Activated CD4-positive, alpha-beta T cell treated with anti-CD3 and anti-CD28 coated beads, Interleukin-2, amount 10 ng/mL, durations not matched to agents 7 days and 5 days (primary cell): ENCODE measurements around the gene PPIG. TPM values are rescaled to one million over a fixed set of nuclear protein-coding genes. Genes with fewer than 3 reads are reported as not detected.
A peak's percentile ranks its signal among the peaks of the same experiment; 100 is the strongest.
"Not testable (repeated sequence)": the region's sequence is repeated elsewhere in the genome, so short reads cannot be mapped to it uniquely, and the experiment has no call there.

ENCODE experiments used
- CTCF ChIA-PET: fragments of 350-600 bp; sonication (Branson Sonifier 250); formaldehyde crosslinking; loops from one replicate; lab custom pipeline; 2021; ENCODE audit warnings: antibody characterized with exemption; lab: Charles Lee
- POLR2A ChIA-PET: fragments of 350-600 bp; sonication (Branson Sonifier 250); formaldehyde crosslinking; loops from one replicate; lab custom pipeline; 2021; ENCODE audit warnings: antibody characterized with exemption; lab: Charles Lee
- DNase-seq: peaks from one replicate; pipeline ENCODE4 v3.0.0-alpha.2; 2020
- H3K27ac Mint-ChIP-seq: one replicate; pipeline ENCODE4 v1.8.0; 2021; ENCODE audit warnings: mild to moderate bottlenecking, moderate library complexity, mixed read lengths
- H3K27me3 Mint-ChIP-seq: one replicate; pipeline ENCODE4 v1.8.0; 2021; ENCODE audit warnings: mixed read lengths
- H3K36me3 Mint-ChIP-seq: one replicate; pipeline ENCODE4 v1.8.0; 2021; ENCODE audit warnings: low read depth, mixed read lengths
- H3K4me1 Mint-ChIP-seq: one replicate; pipeline ENCODE4 v1.8.0; 2021; ENCODE audit warnings: mixed read lengths
- H3K4me3 Mint-ChIP-seq: one replicate; pipeline ENCODE4 v1.8.0; 2021; ENCODE audit warnings: mild to moderate bottlenecking, moderate library complexity, mixed read lengths
- H3K9me3 Mint-ChIP-seq: one replicate; pipeline ENCODE4 v1.8.0; 2021; ENCODE audit warnings: mixed read lengths
- total RNA-seq, 2 experiments: library from RNA; stranded (reverse); gene quantifications; one replicate each; pipeline ENCODE4 v1.2.3, GENCODE V29; 2021

Gene PPIG
- total RNA-seq, 2 experiments from 2014 or later = 53.4 to 61.7 TPM

GRCh38 chr2:169672406-169672805 lies 88.3 kb downstream of the PPIG start:
- Mint-ChIP-seq H3K4me3 (no peak overlapping the region), H3K27ac (no peak overlapping the region), H3K36me3 (no peaks in the 10 kb centered on the region), H3K4me1 (no peaks in the 10 kb centered on the region), H3K9me3 (no peaks in the 10 kb centered on the region), H3K27me3 (peaks cover 7% of the 10 kb centered on the region)
- ChIA-PET CTCF (interaction anchor here (0.6 kb wide), 1 partner anchor 1449 kb away, joined by 3 read pairs; no protein-coding TSS in a partner anchor), POLR2A (no interaction called here)
- no peak for DNase-seq

DNA sequence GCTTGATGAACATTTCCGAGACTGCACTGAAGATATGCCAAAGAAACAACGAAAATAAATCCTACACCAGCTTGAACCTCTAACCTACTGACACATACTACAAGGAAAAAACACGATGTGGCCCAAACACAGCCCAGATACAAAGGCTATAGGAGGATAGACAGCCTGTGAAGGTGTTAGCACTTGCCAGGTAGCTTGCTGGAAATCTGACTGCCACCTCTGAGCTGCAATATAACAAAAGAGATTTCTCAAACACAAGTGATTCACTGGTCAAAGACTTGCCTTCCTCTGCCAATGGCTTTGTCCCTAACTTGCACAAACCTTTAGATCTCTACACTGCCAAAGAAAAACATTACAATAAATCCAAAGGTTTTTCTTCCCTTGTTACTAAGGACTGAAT lies 89.0 kb downstream of the PPIG start:
- Mint-ChIP-seq H3K4me1 (no peaks in the 10 kb centered on the region), H3K27ac (no peak overlapping the region), H3K36me3 (no peaks in the 10 kb centered on the region), H3K9me3 (no peaks in the 10 kb centered on the region), H3K4me3 (no peak overlapping the region), H3K27me3 (peaks cover 10% of the 10 kb centered on the region)
- DNase-seq = no peak
- ChIA-PET CTCF (no interaction called here), POLR2A (no interaction called here)

DNA sequence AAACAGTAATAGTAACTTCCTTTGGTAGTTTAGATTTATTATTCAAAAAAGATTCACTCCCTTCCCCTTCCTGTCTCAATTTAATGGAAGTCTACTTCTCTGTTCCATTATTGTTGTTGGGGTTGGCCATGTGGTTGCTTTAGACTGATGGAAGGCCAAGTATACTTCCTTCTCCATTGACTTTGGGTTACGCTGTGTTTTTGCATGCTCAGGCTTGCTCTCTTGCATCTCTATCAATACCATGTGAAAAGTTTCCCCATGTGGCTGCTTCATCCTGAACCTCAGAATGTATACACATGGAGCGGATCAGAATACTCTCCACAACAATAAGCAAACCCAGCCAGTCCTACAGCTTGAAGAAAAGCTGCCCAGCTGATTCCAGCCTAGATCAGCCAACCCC lies 89.8 kb downstream of the PPIG start:
- H3K4me3 Mint-ChIP-seq = no peak overlapping the region
- peaks cover 10% of the 10 kb centered on the region for H3K27me3 Mint-ChIP-seq
- H3K27ac Mint-ChIP-seq = no peak overlapping the region
- ChIA-PET POLR2A (no interaction called here), CTCF (no interaction called here)
- H3K9me3 Mint-ChIP-seq = no peaks in the 10 kb centered on the region
- no peaks in the 10 kb centered on the region for H3K4me1 Mint-ChIP-seq
- H3K36me3 Mint-ChIP-seq = no peaks in the 10 kb centered on the region
- DNase-seq = no peak

GRCh38 chr2:169676357-169676756 lies 92.2 kb downstream of the PPIG start:
- Mint-ChIP-seq H3K9me3 (peaks cover 2% of the 10 kb centered on the region), H3K4me1 (no peaks in the 10 kb centered on the region), H3K27ac (no peak overlapping the region), H3K36me3 (no peaks in the 10 kb centered on the region), H3K27me3 (peaks cover 10% of the 10 kb centered on the region), H3K4me3 (no peak overlapping the region)
- POLR2A ChIA-PET = no interaction called here
- DNase-seq = no peak
- CTCF ChIA-PET = no interaction called here

- DNase-seq = no peak
- Mint-ChIP-seq H3K36me3 (no peaks in the 10 kb centered on the region), H3K27me3 (peaks cover 10% of the 10 kb centered on the region), H3K4me3 (no peak overlapping the region), H3K27ac (no peak overlapping the region), H3K9me3 (peaks cover 2% of the 10 kb centered on the region), H3K4me1 (no peaks in the 10 kb centered on the region)
- ChIA-PET POLR2A (no interaction called here), CTCF (no interaction called here)
Measured at GRCh38 chr2:169676850-169677249, 92.7 kb downstream of the PPIG start.

GRCh38 chr2:169683054-169683424 lies 98.9 kb downstream of the PPIG start:
- Mint-ChIP-seq H3K4me1 (peaks cover 16% of the 10 kb centered on the region), H3K27ac (no peak overlapping the region), H3K27me3 (no peaks in the 10 kb centered on the region), H3K9me3 (peaks cover 4% of the 10 kb centered on the region), H3K36me3 (no peaks in the 10 kb centered on the region), H3K4me3 (no peak overlapping the region)
- peak; percentile 35 for DNase-seq
- CTCF ChIA-PET = interaction anchor here (1.1 to 2.2 kb wide), 5 partner anchors 11 to 65 kb away, joined by 3 to 5 read pairs (median 4); partner anchors contain the start of genes CFAP210 and PHOSPHO2
- POLR2A ChIA-PET = no interaction called here

DNA sequence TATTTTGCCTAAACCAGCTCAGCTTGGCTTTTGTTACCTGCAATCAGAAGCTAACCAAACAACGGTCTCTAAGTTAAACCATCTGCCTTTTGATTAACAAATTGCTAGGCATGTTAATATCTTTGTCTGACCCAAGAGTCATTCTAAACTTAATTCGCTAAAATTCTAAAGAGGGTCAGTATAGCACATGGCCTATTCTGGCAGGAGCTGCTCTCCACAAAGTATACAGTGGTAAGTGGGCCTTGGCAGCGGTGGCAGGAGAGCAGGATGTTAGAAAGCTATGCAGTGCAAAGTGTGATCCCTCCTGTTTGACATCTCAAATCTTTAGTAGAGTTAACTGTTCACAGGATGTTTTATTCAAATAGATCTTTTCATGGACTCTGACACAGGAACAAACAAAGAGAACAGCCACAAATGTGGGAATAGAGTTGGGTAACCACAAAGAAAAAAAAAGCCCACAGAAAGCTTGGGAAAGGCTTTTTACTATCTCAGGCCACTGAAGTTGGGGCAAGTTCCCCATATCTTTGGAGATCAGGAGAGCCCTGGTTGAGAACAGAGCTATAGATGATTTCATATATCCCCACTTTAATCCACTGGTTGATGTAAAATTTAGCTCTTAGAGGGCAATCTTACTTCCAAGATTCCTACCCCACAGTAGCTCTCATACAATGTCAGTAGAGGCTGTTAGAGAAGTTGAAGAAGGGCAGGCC lies 99.4 kb downstream of the PPIG start:
- Mint-ChIP-seq H3K9me3 (peaks cover 8% of the 10 kb centered on the region), H3K4me3 (no peak overlapping the region), H3K4me1 (peaks cover 16% of the 10 kb centered on the region), H3K27me3 (peaks cover 3% of the 10 kb centered on the region), H3K36me3 (peaks cover 4% of the 10 kb centered on the region), H3K27ac (no peak overlapping the region)
- ChIA-PET POLR2A (no interaction called here), CTCF (interaction anchor here (0.6 to 2.2 kb wide), 6 partner anchors 11 to 66 kb away, joined by 3 to 5 read pairs (median 4); partner anchors contain the start of genes CFAP210 and PHOSPHO2)
- no peak for DNase-seq

GRCh38 chr2:169684135-169684565 lies 100.0 kb downstream of the PPIG start:
- CTCF ChIA-PET = interaction anchor here (0.6 to 2.2 kb wide), 5 partner anchors 15 to 66 kb away, joined by 3 to 5 read pairs (median 4); no protein-coding TSS in a partner anchor
- H3K36me3 Mint-ChIP-seq = peaks cover 7% of the 10 kb centered on the region
- no peak overlapping the region for H3K27ac Mint-ChIP-seq
- peaks cover 6% of the 10 kb centered on the region for H3K27me3 Mint-ChIP-seq
- no peak overlapping the region for H3K4me3 Mint-ChIP-seq
- POLR2A ChIA-PET = interaction anchor here (0.6 kb wide), 1 partner anchor 22 kb away, joined by 4 read pairs; no protein-coding TSS in a partner anchor
- peaks cover 16% of the 10 kb centered on the region for H3K4me1 Mint-ChIP-seq
- DNase-seq = no peak
- H3K9me3 Mint-ChIP-seq = peaks cover 11% of the 10 kb centered on the region

- CTCF ChIA-PET, H3K27me3 Mint-ChIP-seq, H3K4me3 Mint-ChIP-seq, DNase-seq, H3K36me3 Mint-ChIP-seq, H3K27ac Mint-ChIP-seq: not testable (repeated sequence)
- Mint-ChIP-seq H3K4me1 (peaks cover 16% of the 10 kb centered on the region), H3K9me3 (peaks cover 15% of the 10 kb centered on the region)
- POLR2A ChIA-PET = interaction anchor here (0.6 kb wide), 1 partner anchor 22 kb away, joined by 4 read pairs; no protein-coding TSS in a partner anchor
Measured at GRCh38 chr2:169684712-169685111, 100.6 kb downstream of the PPIG start.

DNA sequence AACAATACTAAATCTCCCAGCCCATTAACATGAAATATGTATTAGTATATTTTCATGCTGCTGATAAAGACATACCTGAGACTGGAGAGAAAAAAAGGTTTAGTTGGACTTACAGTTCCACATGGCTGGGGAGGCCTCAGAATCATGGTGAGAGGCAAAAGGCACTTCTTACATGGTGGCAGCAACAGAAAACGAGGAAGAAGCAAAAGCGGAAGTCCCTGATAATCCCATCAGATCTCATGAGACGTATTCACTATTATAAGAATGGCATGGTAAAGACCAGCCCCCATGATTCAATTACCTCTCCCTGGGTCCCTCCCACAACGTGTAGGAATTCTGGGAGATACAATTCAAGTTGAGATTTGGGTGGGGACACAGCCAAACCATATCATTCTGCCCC lies 102.7 kb downstream of the PPIG start:
- Mint-ChIP-seq H3K4me1 (peaks cover 16% of the 10 kb centered on the region), H3K27me3 (peaks cover 16% of the 10 kb centered on the region)

GRCh38 chr2:169687943-169688342 lies 103.8 kb downstream of the PPIG start:
- H3K36me3 Mint-ChIP-seq, DNase-seq, H3K4me3 Mint-ChIP-seq, H3K27ac Mint-ChIP-seq, POLR2A ChIA-PET: not testable (repeated sequence)
- H3K9me3 Mint-ChIP-seq = peaks cover 19% of the 10 kb centered on the region
- CTCF ChIA-PET = interaction anchor here (0.7 to 1.1 kb wide), 2 partner anchors 18 to 662 kb away, joined by 3 read pairs; no protein-coding TSS in a partner anchor
- H3K27me3 Mint-ChIP-seq = peaks cover 25% of the 10 kb centered on the region
- peaks cover 11% of the 10 kb centered on the region for H3K4me1 Mint-ChIP-seq

More for the DNA sequence above, 102.7 kb downstream of the PPIG start:
- POLR2A ChIA-PET, DNase-seq, H3K36me3 Mint-ChIP-seq, H3K27ac Mint-ChIP-seq, H3K4me3 Mint-ChIP-seq: not testable (repeated sequence)
- CTCF ChIA-PET = interaction anchor here (0.6 kb wide), 1 partner anchor 58 kb away, joined by 6 read pairs; no protein-coding TSS in a partner anchor
- peaks cover 19% of the 10 kb centered on the region for H3K9me3 Mint-ChIP-seq

DNA sequence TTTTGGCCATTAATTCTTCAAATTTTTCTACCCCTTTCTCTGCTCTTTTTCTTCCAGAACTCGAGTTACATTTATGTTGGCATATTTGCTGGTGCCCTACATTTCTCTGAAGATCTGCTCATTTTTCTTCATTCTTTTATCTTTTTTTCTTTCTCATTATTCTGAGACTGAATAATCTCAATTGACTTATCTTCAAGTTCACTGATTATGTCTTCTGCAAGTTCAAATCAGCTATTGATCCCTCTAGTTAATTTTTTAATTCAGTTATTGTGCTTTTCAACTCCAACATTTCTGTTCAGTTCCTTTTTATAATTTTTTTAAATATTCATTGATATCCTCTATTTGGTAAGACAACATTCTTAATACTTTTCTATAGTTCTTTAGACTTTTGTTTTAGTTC lies 106.8 kb downstream of the PPIG start:
- H3K9me3 Mint-ChIP-seq = peaks cover 19% of the 10 kb centered on the region

More for the DNA sequence above, 106.8 kb downstream of the PPIG start:
- peaks cover 28% of the 10 kb centered on the region for H3K27me3 Mint-ChIP-seq
- CTCF ChIA-PET = no interaction called here
- DNase-seq = no peak
- H3K36me3 Mint-ChIP-seq = peaks cover 10% of the 10 kb centered on the region
- H3K4me1 Mint-ChIP-seq = peaks cover 22% of the 10 kb centered on the region
- POLR2A ChIA-PET = interaction anchor here (0.6 kb wide), 1 partner anchor 1442 kb away, joined by 3 read pairs; no protein-coding TSS in a partner anchor
- no peak overlapping the region for H3K27ac Mint-ChIP-seq
- no peak overlapping the region for H3K4me3 Mint-ChIP-seq
